Tibial nerve (tissue), 3 donors: Measurements from ENCODE around the gene PLCB1.

Experiments
- CTCF ChIP-seq, 5 experiments: fragments of 200-600 bp in 3 of 5; fragments of 450-650 bp in 2 of 5; sonication (generic) in 3 of 5; IDR thresholded peaks; one replicate each; pipeline ENCODE4 v1.5.1; 2016 to 2019; ENCODE audit warnings: antibody characterized with exemption in 5 of 5, mild to moderate bottlenecking in 3 of 5, moderate library complexity in 2 of 5
- POLR2A ChIP-seq, 2 donors: fragments of 450-650 bp; IDR thresholded peaks; one replicate each; pipeline ENCODE4 v1.6.1; 2017; ENCODE audit warnings: antibody characterized with exemption in 2 of 2, mild to moderate bottlenecking in 2 of 2, moderate library complexity in 2 of 2

- no peak for TF ChIP-seq CTCF (IDR thresholded peaks at IDR 0.05)
- TF ChIP-seq POLR2A (IDR thresholded peaks at IDR 0.05) = no peak
Observed at GRCh38 chr20:8662433-8662954, 530.4 kb downstream of the PLCB1 start.
